Ureter (tissue), 1 donor: ENCODE measurements around the gene DEPDC5. TPM values are rescaled to one million over a fixed set of nuclear protein-coding genes. Genes with fewer than 3 reads are reported as not detected.

Experiments
- DNase-seq: peaks from one replicate; pipeline ENCODE4 v3.0.0-alpha.2; 2020; ENCODE audit warnings: low spot score
- total RNA-seq: library from RNA; stranded (reverse); gene quantifications from one replicate; pipeline ENCODE4 v1.2.4, GENCODE V29; 2023
- donor health status: DM: yes; HTN: yes; CAD: no.

The DEPDC5 gene
- total RNA-seq, 1 donor from 2014 or later: 55.4 TPM

GRCh38 chr22:31895411-31896123 is 141.7 kb downstream of the DEPDC5 start:
- DNase-seq: no peak

GRCh38 chr22:31896472-31896871 is 142.7 kb downstream of the DEPDC5 start:
- no peak for DNase-seq

GRCh38 chr22:31897842-31898805 is 144.3 kb downstream of the DEPDC5 start:
- DNase-seq: no peak

GRCh38 chr22:31898926-31899325 is 145.1 kb downstream of the DEPDC5 start:
- no peak for DNase-seq

- no peak for DNase-seq
Measured at GRCh38 chr22:31899669-31900068, 145.8 kb downstream of the DEPDC5 start.

- no peak for DNase-seq
Measured at GRCh38 chr22:31901388-31902137, 147.7 kb downstream of the DEPDC5 start.

GRCh38 chr22:31904651-31905050 is 150.8 kb downstream of the DEPDC5 start:
- DNase-seq: no peak

GRCh38 chr22:31905356-31905755 is 151.5 kb downstream of the DEPDC5 start:
- DNase-seq: no peak

- no peak for DNase-seq
Measured at GRCh38 chr22:31906086-31906485, 152.3 kb downstream of the DEPDC5 start.

GRCh38 chr22:31906569-31906968 is 152.8 kb downstream of the DEPDC5 start:
- DNase-seq: no peak

- DNase-seq: no peak
Measured at GRCh38 chr22:31909977-31910376, 156.2 kb downstream of the DEPDC5 start.

- no peak for DNase-seq
Measured at GRCh38 chr22:31911565-31912406, 158.0 kb downstream of the DEPDC5 start.

- DNase-seq: no peak
Measured at GRCh38 chr22:31912407-31912743, 158.6 kb downstream of the DEPDC5 start.

GRCh38 chr22:31915586-31915985 is 161.8 kb downstream of the DEPDC5 start:
- no peak for DNase-seq

GRCh38 chr22:31917227-31917921 is 163.6 kb downstream of the DEPDC5 start:
- no peak for DNase-seq

GRCh38 chr22:31919730-31920129 is 165.9 kb downstream of the DEPDC5 start:
- no peak for DNase-seq

- no peak for DNase-seq
Measured at GRCh38 chr22:31920306-31920705, 166.5 kb downstream of the DEPDC5 start.

- DNase-seq: no peak
Measured at GRCh38 chr22:31921106-31921505, 167.3 kb downstream of the DEPDC5 start.

GRCh38 chr22:31922534-31922933 is 168.7 kb downstream of the DEPDC5 start:
- no peak for DNase-seq

GRCh38 chr22:31923136-31923535 is 169.3 kb downstream of the DEPDC5 start:
- no peak for DNase-seq

- no peak for DNase-seq
Measured at GRCh38 chr22:31923747-31924146, 169.9 kb downstream of the DEPDC5 start.
